Measurements from ENCODE around the gene VEGFC.
A peak's percentile ranks its signal among the peaks of the same experiment; 100 is the strongest.

VEGFC gene

DNA sequence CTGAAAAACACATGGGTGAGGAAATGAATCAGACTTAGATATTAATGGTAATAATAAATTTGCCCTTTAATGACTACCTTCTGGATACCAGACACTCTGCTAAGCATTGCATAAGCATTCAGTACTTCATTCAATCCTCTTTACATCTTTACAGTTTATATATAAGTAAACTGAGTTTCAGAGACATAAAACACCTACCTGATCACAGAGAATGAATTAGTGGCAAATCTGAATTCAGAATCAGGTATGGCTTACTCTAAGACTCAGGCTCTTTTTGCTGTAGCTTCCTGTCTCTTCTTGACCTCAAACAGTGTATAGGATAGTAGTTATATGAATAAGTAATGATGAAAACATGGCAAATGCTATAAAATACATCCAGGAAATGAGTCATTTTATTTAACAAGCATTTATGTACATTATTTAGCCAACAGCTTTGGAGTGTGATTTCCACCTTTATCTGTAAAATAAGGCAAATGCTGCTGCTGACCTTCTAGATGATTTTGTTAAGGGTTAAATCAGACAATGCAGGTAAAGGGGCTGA lies 83.9 kb downstream of the VEGFC start:
- FAIRE-seq, result no peak

DNA sequence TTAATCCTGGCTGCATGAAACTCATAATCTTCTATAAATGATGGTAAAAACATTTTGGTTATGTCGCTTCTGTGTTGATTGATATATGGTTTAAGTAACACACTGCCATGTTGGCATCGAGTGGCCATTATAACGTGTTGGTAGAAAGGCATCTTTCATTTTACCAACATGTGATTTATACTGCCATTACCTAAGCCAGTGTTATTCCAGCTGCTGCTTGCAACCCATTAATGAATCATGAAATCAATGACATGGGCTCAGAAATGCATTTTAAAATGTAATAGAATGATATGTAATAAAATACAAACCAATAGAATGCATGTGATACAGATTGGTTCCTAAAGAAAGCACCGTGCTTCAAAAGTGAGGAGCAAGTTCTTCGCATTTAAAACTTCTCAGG lies 102.0 kb downstream of the VEGFC start:
- no peak for FAIRE-seq
- no peak for DNase-seq (ENCODE audit: low spot score)

More for the DNA sequence above, 83.9 kb downstream of the VEGFC start:
- no peak for DNase-seq (ENCODE audit: low spot score)

DNA sequence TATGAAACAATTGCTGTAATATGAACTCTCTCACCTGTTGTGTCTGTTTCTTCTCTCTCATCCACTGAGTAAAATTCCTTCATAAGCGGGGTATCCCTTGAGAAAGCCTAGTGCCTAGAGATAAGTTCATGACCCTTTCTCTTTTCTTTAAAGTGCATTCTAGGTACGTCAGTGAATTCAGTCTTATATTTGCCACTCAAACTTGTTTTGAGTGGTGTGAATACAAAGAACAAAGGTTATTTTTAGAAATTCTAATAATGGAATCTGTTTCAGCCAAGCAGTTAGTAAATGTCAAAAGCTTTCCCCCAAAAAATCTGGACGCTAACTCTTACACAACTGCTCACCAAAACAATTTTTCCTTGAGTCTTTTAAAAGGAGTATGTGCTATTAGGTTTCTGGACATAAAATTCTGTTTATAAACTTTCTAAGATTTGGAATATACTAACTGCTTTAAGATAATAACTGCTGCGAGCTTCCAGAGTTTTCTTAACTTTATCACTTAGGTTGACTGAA lies 112.0 kb downstream of the VEGFC start:
- no peak for DNase-seq (ENCODE audit: low spot score)
- no peak for FAIRE-seq

DNA sequence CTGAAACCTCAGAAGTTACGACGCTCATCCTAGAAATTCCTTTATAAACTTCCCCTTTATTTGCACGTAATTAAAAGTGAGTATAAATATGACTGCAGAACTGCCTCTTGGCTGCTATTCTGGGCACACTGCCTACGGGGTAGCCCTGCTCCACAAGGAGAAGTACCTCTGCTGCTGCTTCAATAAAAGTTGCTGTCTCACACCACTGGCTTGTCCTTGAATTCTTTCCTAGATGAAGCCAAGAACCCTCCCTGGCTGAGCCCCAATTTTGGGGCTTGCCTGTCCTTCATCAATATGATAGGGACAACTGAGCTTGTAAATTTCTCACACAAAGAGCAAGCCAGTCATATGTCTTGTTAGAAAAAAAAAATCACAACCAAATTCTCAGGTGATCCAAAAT lies 115.8 kb downstream of the VEGFC start:
- no peak for FAIRE-seq

DNA sequence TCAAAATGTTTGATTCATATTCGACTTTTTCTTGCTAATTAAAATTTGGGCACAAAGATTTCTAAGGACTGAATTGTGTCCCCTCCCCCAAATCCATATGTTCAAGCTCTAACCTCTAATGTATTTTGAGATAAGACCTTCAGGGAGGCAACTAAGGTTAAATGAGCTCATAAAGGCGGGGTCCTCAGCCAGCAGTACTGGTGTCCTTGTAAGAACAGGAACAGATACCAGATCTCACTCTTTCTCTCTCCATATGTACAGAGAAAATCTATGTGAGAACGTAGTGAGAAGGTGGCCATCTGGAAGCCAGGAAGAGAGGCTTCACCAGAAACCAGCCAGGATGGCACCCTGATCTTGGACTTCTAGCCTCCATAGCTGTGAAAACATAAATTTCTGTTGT lies 116.9 kb downstream of the VEGFC start:
- DNase-seq (ENCODE audit: low spot score), result no peak
- no peak for FAIRE-seq

More for the DNA sequence above, 115.8 kb downstream of the VEGFC start:
- no peak for DNase-seq (ENCODE audit: low spot score)

DNA sequence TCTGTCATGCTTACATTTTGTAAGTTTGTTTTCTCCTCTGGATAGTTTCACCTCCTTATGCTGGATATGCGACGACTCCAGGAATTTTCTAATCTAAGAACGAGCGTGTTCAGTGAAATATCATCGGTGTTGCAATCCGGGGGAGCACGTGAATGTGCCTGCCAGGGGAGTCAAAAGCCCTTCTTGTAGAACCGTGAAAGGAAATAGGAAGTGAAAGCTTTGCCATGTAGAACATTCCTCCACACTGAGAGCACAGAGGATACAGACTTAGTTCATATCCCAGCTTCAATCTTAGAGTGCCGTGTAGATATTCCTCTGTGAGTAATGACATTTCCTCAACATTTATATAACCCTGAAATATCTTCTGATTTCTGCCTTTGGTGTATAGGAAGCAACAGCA lies 121.2 kb downstream of the VEGFC start:
- DNase-seq (ENCODE audit: low spot score), result no peak
- no peak for FAIRE-seq

DNA sequence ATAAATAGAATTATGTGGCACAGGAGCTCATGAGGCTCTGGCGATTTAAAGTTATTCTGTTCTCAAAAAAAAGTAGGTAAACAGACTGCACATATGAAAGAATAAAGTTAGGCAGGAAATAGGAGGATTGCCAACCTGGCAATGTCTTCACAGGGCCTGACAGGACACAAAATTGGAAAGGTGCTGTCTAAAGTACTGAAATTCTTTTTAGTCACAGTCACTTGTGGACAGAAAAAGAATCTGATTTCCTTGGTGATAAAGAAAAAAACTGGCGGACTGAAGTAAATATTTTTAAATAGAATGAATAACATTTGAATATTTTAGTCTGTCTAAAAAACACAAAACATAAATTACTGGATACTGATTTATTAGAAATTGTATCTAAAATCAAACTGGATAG lies 124.4 kb downstream of the VEGFC start:
- no peak for FAIRE-seq
- no peak for DNase-seq (ENCODE audit: low spot score)

DNA sequence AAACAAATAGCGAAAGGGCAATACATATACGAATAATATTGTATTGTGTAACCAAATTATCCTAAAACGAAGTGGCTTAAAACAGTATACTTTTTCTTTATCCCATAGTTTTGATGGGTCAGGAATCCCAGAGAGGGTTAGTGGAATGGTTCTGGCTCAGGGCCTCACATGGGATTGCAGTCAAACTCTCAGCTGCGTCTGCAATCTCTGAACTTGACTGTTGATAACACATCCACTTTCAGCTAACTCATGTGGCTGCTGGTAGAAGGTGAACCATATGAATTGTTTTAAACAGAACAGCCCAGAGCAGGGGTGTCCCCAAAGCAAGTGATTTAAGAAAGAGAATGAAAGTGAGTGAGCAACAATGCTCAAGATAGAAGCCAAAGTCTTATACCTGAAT lies 127.8 kb downstream of the VEGFC start:
- FAIRE-seq (no peak), DNase-seq (ENCODE audit: low spot score) (no peak)

DNA sequence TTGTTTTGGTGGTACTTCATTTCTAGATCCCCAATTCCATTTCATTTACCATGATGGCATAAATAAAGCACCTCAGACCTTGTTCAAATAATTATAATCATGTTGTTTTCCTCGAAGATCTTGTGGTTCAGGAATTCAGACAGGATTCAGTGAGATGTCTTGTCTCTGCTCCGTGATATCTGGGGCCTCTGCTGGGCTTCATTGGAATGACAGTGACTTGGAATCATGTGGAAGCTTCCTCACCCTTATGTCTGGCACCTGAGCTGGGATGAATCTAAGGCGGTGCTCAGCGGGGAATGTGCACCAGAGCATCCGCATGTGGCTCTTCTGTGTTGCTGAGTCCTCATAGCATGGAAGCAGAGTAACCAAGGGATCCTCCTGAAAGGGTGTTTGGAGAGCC lies 132.2 kb downstream of the VEGFC start:
- FAIRE-seq (no peak), DNase-seq (ENCODE audit: low spot score) (no peak)

DNA sequence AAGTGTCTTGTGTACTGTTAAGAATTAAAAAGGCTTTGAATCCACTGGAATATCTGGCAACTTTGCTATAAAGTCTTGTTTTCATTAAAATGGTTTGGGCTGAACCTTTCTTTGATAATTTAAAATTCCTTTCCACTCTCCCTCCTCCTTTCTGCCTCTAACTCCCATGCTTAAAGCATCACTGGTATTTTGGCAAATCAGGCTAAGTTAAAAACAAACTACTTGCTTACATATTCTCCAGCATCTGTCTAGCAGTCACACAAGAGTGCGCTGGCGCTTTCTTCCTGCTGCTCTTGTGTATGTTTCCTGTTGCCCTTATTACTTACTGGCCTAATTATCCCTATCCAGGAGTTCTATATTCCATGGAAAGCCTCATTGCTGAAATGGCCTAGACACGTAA lies 136.6 kb downstream of the VEGFC start:
- no peak for FAIRE-seq
- DNase-seq (ENCODE audit: low spot score), result no peak

DNA sequence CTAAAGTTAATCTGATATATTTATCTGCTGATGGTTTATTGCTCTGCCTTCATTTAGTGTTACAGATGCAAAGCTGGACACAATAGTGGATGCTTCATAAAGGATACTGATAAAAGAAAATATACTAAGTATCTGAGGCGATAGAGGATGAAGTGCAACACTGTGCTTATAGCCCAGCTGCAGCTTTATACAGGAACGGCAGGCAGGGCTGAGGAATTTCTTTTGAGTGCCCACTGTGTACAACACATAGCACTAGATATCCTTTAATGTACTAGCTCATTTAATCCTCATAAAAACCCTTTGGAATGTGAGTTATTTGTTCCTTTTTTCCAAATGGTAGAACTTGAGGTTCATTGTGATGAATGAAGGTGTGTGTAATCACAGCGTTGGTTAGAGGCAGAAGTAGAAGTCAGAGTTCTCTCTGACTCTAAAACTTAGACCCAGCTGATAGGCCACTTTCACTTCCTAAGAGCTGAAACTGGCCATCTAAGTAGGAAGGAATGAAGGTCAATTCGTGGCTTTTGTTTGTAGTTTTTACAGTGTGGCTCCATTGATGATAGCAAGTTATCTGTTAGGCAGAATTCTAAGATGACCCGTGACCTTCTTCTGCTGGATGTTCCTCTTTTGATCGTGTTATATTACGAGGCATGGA lies 138.0 kb downstream of the VEGFC start:
- FAIRE-seq (no peak), DNase-seq (ENCODE audit: low spot score) (no peak)

DNA sequence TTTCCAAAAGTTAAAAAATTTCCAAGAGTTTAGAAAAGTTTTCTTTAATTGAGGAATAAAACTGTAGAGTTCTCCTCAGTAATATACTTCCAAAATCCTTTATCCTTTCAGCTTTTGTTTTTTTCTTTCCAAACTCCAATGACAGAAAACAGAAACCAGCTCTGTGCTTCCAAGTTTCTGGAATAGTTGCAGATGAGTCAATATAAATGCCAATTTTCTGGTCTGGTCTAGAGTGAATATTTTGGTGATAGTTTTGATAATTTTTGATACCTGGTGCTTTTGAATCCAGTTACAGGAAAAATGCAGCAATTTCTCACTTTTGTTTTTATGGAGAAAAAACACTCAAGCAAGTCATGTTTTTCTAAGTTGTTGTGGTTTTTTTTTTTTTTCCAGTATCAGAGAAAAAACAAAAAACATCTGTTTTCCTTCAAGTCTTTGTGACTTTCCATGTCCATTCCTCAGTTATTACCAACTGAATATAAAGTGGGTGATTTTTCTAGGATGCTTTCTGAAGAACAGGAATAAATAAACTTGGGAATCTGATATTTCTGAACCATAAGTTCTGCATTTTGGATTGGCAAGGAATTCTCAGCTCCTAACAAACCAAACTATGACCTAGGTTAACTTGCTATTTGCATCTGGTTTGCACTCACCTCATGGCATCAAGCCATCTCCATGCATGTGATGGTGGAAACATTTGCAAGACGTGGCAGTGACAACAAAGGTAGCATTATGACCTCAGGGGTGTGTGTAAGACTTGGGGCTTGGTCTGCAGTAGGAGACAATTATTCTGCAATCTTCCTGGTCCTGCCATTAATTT lies 139.1 kb downstream of the VEGFC start:
- no peak for DNase-seq (ENCODE audit: low spot score)
- no peak for FAIRE-seq

DNA sequence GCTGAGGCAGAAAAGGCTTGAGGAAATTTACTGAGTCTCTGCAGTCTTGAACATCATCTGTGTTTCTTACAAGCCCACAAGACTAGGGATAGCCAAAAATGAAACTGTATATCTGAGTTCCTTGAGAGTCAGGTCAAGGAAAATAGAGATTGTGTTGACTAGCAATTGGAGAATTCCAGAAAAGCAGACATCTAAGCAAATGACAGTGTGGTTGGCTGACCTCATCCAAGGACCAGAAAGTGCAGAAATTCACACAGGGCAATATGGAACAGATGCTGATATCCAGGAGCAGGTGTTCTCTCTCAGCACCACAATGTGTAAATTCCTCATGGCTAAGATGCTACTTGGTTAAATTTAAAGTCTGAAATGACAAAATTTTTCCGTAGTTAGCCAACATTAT lies 146.4 kb downstream of the VEGFC start:
- no peak for FAIRE-seq
- DNase-seq (ENCODE audit: low spot score), result no peak

DNA sequence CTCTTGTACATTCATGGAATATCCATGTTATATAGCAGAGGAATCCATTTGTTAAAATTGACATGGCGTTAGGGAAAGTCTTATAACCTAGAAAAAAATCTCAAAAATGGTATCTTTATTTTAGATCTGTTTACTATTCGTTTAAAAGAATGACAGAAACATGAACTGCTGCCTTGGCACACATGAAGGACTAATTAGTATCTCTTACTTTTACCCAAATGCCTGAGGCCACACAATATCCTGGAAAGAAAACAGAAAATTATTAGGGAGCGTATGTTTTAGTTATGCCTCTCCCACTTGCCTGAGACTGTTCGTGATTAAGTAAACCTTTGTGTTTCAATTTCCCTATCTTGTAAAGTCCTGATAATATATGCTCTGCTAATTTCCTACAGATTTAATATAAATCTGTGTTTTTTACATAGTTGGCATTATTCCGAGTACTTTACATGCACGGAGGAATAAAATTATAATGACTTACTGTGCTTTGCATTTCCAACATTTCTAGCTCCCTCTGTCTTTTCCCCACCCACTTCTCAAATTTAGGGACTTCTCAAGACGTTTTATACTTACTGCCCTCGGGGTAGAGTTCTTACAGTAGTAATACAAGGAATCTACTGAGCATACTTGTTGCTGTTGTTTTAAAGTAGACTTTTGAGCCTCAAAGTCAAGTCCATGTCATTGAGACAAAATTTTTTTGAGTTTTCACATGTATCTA lies 147.3 kb downstream of the VEGFC start:
- DNase-seq (ENCODE audit: low spot score) (no peak), FAIRE-seq (no peak)

DNA sequence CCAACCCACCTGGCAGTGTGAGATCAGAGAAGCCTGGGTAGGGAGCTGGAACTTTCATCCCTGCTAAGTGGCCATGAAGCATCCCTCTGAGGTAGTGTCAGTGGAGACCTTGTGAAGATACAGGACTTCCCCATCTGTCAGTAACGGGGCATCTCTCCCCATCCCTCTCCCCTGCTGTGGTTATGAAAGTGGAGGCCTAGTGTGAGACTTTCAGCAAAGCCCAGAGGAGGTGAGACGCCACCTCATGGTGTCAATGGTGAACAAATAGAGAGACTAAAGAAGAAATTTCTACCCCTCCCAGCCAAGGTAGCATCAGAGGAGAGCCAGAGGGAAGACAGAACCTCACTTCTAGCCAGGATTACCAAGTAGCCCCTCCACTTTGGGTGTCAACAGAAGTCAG lies 150.2 kb downstream of the VEGFC start:
- FAIRE-seq (no peak), DNase-seq (ENCODE audit: low spot score) (no peak)

DNA sequence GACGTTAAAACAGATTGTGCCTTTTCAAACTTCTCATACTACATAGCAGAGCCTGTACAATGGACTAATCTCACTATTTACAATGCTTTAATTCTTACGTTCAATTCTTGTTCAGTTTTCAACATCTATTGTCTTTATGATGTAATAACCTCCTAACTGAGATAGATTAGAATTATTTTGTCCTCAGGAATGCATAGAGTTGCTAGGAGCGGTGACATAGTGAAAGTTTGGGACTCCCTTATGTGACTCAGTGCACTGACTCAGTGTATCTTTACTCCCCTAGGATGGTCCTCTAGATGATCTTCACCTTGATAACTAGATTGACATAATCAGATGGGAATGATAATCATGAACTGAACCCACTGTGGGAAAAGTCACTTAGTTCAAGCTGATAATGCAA lies 151.5 kb downstream of the VEGFC start:
- DNase-seq (ENCODE audit: low spot score), result peak; percentile 84
- FAIRE-seq, result no peak

DNA sequence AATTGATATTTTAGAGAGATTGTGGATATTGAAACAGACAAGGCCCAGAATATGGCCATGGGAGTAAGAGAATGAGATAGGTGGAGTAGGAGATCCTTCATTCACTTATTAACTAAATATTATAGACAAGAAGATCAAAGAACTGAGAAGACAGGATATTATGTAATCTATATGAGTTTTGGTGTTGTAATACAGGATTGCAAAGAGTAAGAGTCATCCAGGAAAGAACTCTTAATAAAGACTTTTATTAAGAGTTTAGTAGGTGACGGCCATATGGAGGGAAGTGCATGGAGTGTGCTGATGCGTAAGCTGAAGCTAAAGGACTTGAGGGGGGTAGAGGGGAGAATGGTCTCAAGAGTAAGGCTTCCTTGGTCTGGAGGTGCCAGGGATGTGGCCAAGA lies 153.7 kb downstream of the VEGFC start:
- DNase-seq (ENCODE audit: low spot score) (peak; percentile 58), FAIRE-seq (no peak)

DNA sequence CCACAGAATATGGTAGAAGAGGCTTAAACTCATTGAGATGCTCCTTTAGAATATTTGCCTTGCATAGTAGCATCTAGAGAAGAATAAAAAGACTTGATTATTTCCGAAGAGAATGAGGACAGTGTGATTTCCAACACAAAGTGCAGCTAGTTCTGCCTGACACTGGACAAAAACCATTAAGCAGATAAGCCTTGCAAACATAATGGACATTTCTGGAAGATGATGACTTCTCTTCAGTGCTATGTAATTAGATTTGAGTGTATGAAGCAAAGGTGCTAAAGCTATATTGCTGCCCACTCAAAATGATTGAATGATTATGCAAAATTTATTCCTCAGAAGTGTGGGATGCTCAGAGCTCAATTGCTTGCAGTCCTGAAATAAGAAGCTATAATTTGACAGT lies 156.4 kb downstream of the VEGFC start:
- no peak for DNase-seq (ENCODE audit: low spot score)
- FAIRE-seq, result no peak

DNA sequence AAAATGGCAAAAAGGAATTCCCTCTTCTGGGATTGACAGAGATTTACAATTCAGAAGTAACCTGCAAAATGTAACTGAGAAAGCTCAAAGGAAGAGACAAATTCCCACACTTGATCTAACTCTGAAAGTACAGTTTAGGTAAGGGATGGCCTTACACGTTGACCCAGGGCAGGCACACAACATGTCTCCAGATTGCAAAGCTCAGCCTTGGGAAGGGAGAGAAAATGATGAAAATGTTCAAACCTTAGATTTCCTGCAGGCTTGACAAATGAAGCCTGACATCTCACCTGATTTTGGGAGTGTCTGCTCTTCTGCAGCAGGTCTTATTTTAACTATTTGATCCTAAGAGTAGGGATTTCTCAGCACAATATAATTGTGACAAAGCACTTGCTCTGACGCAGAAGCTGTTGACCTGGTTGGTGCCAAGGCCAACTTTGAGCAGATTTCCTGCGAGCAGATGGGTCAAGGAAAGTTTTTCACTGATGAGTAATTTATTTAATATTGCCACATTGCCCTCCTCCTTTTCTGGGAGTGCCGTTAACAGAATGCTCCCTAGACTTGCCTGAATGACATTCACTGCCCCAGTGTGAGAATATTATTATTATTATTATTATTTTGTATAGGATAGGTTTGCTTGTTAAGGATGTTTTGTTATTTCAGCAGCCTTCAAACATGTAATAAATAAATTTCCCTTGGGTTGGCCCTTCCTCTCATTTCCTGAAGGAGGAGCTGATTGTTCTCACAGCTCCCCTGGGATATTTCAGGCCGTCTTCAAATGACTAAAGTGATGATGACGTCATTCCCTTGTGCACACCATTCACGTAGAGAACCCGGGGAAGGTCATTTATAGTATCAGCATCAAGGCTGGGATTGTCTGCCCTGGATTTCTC lies 157.1 kb downstream of the VEGFC start:
- no peak for FAIRE-seq

More for the DNA sequence above, 157.1 kb downstream of the VEGFC start:
- DNase-seq (ENCODE audit: low spot score), result peak; percentile 53

All from RCC 7860 (cell line).